ENCODE measurements around the gene SMARCC2. TPM values are rescaled to one million over a fixed set of nuclear protein-coding genes. Genes with fewer than 3 reads are reported as not detected.
A peak's percentile ranks its signal among the peaks of the same experiment; 100 is the strongest.

The SMARCC2 gene
- total RNA-seq, 1 experiment from 2014 or later, result 94.8 TPM

DNA sequence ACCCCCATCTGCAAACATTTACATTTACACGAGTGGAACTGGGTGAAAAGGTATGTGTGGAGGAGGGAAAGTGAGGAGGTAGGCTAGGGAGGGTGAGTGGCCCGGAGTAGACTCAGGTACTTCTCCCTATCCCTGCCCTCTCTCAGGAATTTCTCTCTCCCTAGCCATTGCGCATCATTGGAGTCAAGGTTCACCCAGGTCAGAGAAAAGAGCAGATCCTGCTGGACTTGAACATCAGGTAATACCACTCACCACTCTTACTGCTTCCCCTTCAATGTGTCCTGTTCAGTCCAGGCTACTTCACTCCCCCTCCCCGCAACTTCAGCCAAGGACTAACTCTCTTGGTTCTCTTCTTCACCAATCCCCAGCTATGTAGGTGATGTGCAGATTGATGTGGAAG is 58.4 kb downstream of the SMARCC2 start:
- H3K36me3 ChIP-seq (ENCODE audit: control insufficient read depth, insufficient read depth, low read length), result peaks cover 10% of the 10 kb centered on the region
- H3K9me3 ChIP-seq, result no peaks in the 10 kb centered on the region
- H3K4me1 ChIP-seq, result peaks cover 29% of the 10 kb centered on the region
- CTCF ChIA-PET, result interaction anchor here (1.0 kb wide), 1 partner anchor 58 kb away, joined by 4 read pairs; the partner anchor contains the start of gene SMARCC2
- POLR2A ChIA-PET, result no interaction called here
- intact Hi-C loops (cut with micrococcal nuclease; ENCODE audit: unreplicated experiment), result no loop called here
- Mint-ChIP-seq H3K27ac (ENCODE audit: unreplicated experiment) (no peak overlapping the region), H3K27me3 (ENCODE audit: insufficient read depth, unreplicated experiment) (no peaks in the 10 kb centered on the region), H3K4me3 (ENCODE audit: unreplicated experiment) (peak overlapping the region; percentile 89), H3K36me3 (ENCODE audit: insufficient read depth, unreplicated experiment) (peaks cover 77% of the 10 kb centered on the region), H3K4me1 (ENCODE audit: low read depth, unreplicated experiment) (peaks cover 35% of the 10 kb centered on the region), H3K9me3 (ENCODE audit: unreplicated experiment) (no peaks in the 10 kb centered on the region)
- H3K4me3 ChIP-seq (ENCODE audit: low read depth, low read length), result no peak overlapping the region
- no TSS peak for BruUV-seq (replicated peaks)
- H3K27me3 ChIP-seq (replicated peaks; ENCODE audit: control insufficient read depth, insufficient read depth, low read length), result no peaks in the 10 kb centered on the region
- TF ChIP-seq, protein P1, sequence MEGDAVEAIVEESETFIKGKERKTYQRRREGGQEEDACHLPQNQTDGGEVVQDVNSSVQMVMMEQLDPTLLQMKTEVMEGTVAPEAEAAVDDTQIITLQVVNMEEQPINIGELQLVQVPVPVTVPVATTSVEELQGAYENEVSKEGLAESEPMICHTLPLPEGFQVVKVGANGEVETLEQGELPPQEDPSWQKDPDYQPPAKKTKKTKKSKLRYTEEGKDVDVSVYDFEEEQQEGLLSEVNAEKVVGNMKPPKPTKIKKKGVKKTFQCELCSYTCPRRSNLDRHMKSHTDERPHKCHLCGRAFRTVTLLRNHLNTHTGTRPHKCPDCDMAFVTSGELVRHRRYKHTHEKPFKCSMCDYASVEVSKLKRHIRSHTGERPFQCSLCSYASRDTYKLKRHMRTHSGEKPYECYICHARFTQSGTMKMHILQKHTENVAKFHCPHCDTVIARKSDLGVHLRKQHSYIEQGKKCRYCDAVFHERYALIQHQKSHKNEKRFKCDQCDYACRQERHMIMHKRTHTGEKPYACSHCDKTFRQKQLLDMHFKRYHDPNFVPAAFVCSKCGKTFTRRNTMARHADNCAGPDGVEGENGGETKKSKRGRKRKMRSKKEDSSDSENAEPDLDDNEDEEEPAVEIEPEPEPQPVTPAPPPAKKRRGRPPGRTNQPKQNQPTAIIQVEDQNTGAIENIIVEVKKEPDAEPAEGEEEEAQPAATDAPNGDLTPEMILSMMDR (IDR thresholded peaks at IDR 0.05; ENCODE audit: insufficient read depth in 1 of 2, low read depth in 1 of 2, low read length in 1 of 2, severe bottlenecking in 1 of 2, unreplicated experiment in 1 of 2), result no peak
- DNase-seq, result peak in 1 of 2 experiments; percentile 57

DNA sequence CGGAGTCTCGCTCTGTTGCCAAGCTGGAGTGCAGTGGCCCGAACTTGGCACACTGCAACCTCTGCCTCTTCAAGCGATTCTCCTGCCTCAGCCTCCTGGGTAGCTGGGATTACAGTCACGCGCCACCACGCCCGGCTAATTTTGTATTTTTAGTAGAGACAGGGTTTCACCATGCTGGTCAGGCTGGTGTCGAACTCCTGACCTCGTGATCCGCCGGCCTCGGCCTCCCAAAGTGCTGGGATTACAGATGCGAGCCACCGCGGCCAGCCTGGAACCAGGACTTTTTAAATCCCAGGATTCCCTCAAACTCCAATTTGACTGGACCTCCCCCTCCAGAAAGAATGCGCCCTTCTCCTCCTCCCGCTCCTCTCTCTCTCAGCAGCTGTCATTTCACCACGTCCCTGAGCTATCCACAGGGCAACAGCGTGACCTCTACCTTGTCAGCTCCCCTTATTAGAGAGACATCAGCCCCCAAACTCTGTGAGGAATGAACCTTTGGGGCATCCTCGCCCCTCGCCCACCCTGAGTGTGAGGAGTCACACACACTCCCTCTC is 59.3 kb downstream of the SMARCC2 start:
- no peak for DNase-seq
- TF ChIP-seq, protein P1 (IDR thresholded peaks at IDR 0.05; ENCODE audit: insufficient read depth in 1 of 2, low read depth in 1 of 2, low read length in 1 of 2, severe bottlenecking in 1 of 2, unreplicated experiment in 1 of 2), result no peak
- POLR2A ChIA-PET, result interaction anchor here (0.5 to 0.7 kb wide), 2 partner anchors 10 to 59 kb away, joined by 3 read pairs; partner anchors contain the start of gene SMARCC2

DNA sequence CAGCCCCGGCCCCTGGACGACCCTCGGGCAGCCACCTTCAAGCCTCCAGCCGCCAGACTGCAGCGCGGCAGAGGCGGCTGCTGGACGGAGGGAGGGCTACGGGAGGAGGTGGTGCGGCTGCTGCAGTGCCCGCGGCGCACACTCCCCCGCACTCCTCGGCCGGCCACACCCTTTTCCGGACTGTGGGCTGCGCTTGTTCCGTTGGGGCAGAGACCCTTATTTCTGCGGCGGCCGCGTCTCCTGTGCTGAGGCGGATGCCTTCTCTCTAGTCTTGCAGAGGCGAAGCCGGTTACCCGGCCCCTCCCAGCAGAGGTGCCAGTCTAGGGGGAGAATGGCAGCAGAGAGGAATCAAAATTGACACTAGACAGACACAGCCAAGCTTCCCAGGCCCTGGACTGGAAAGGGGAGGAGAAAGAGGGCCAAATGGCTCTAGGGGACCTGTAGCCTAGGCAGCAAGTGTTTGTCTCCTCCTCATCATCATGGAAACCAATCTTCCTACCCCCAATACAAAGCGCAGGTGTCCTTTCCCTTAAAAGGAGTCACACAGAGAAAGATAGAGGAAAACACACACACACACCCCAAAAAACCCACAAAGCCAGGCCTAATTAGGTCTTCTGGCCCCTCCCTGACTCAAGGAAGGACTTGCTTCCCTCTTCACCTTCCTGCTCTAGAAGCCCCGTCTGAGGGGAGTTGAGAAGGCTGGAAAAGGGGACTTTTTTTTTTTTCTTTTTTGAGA is 59.9 kb downstream of the SMARCC2 start:
- DNase-seq, result peak; percentile 53 to 59
- Mint-ChIP-seq H3K27ac (ENCODE audit: unreplicated experiment) (peak overlapping the region; percentile 91), H3K36me3 (ENCODE audit: insufficient read depth, unreplicated experiment) (peaks cover 68% of the 10 kb centered on the region), H3K9me3 (ENCODE audit: unreplicated experiment) (no peaks in the 10 kb centered on the region), H3K4me3 (ENCODE audit: unreplicated experiment) (peak overlapping the region; percentile 89), H3K27me3 (ENCODE audit: insufficient read depth, unreplicated experiment) (no peaks in the 10 kb centered on the region), H3K4me1 (ENCODE audit: low read depth, unreplicated experiment) (peaks cover 35% of the 10 kb centered on the region)
- CTCF ChIA-PET, result no interaction called here
- TF ChIP-seq, protein P1 (IDR thresholded peaks at IDR 0.05; ENCODE audit: insufficient read depth in 1 of 2, low read depth in 1 of 2, low read length in 1 of 2, severe bottlenecking in 1 of 2, unreplicated experiment in 1 of 2), result no peak
- peaks cover 10% of the 10 kb centered on the region for H3K36me3 ChIP-seq (ENCODE audit: control insufficient read depth, insufficient read depth, low read length)
- intact Hi-C loops (cut with micrococcal nuclease; ENCODE audit: unreplicated experiment), result no loop called here
- no peaks in the 10 kb centered on the region for H3K9me3 ChIP-seq
- no TSS peak for BruUV-seq (replicated peaks)
- peaks cover 29% of the 10 kb centered on the region for H3K4me1 ChIP-seq
- POLR2A ChIA-PET, result interaction anchor here (0.7 to 2.0 kb wide), 3 partner anchors 11 to 60 kb away, joined by 3 to 27 read pairs (median 27); partner anchors contain the start of genes MYL6, SMARCC2 and ZC3H10
- peak overlapping the region; percentile 75 for H3K4me3 ChIP-seq (ENCODE audit: low read depth, low read length)
- H3K27me3 ChIP-seq (replicated peaks; ENCODE audit: control insufficient read depth, insufficient read depth, low read length), result no peaks in the 10 kb centered on the region

More for the DNA sequence above, 59.3 kb downstream of the SMARCC2 start:
- Histone ChIP-seq H3K4me3 (ENCODE audit: low read depth, low read length) (no peak overlapping the region; the same call in 1 of the 2 replicates), H3K27me3 (replicated peaks; ENCODE audit: control insufficient read depth, insufficient read depth, low read length) (no peaks in the 10 kb centered on the region), H3K9me3 (no peaks in the 10 kb centered on the region), H3K36me3 (ENCODE audit: control insufficient read depth, insufficient read depth, low read length) (peaks cover 10% of the 10 kb centered on the region), H3K4me1 (peaks cover 29% of the 10 kb centered on the region)
- peak overlapping the region; percentile 89 for H3K4me3 Mint-ChIP-seq (ENCODE audit: unreplicated experiment)
- CTCF ChIA-PET, result no interaction called here
- H3K27me3 Mint-ChIP-seq (ENCODE audit: insufficient read depth, unreplicated experiment), result no peaks in the 10 kb centered on the region
- H3K27ac Mint-ChIP-seq (ENCODE audit: unreplicated experiment), result peak overlapping the region; percentile 42
- BruUV-seq (replicated peaks), result no TSS peak
- no peaks in the 10 kb centered on the region for H3K9me3 Mint-ChIP-seq (ENCODE audit: unreplicated experiment)
- intact Hi-C loops (cut with micrococcal nuclease; ENCODE audit: unreplicated experiment), result no loop called here
- peaks cover 35% of the 10 kb centered on the region for H3K4me1 Mint-ChIP-seq (ENCODE audit: low read depth, unreplicated experiment)
- peaks cover 71% of the 10 kb centered on the region for H3K36me3 Mint-ChIP-seq (ENCODE audit: insufficient read depth, unreplicated experiment)
